ENCODE measurements around the gene OR5H14.
"Not testable (repeated sequence)": the region's sequence is repeated elsewhere in the genome, so short reads cannot be mapped to it uniquely, and the experiment has no call there.

OR5H14 gene
- 0 reads per million in 3 experiments for total RNA-seq

DNA sequence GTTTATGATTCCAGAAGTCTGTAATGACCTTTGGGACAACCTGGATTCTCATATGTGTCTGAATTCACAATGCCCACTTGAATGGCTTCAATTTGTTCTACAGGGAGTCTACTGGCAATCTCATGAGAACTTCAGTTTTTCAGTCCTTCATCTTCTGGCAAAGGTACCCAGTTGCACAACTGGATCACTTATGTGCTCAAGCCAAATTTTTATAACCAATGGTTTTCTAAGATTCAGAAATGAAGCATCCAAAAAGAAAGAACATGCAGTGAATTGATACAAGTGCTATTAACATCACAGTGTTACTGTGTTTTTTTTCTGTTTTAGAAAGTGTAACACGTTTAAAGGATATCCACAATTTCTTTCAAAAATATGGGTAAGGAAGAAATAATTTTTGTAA, at the start of gene OR5H14:
TSS of gene OR5H14 (plus strand) at position 301 of the 400 bp plus-strand sequence. CDS start 1,907 bp downstream, outside the sequence.
- DNase-seq = no peak

DNA sequence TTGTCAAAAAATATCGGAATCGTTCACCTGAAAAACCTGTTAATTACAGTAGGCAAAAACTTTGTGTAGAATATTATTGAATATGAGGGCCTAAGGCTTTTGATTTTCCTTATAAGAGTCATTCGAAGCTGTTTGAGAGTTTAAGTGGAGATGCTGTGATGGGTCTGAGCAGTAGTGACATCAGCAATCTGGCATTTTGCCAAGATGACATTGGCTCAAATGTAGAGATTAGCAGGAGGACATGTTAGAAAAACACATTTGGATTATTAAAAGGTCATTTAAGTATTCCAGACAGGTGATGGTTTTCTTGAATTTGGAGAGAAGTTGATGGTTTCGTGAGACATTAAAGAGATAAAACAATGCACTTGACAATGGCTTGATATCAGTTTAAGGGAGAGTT, 47.4 kb upstream of the OR5H14 start:
- no peak for DNase-seq

DNA sequence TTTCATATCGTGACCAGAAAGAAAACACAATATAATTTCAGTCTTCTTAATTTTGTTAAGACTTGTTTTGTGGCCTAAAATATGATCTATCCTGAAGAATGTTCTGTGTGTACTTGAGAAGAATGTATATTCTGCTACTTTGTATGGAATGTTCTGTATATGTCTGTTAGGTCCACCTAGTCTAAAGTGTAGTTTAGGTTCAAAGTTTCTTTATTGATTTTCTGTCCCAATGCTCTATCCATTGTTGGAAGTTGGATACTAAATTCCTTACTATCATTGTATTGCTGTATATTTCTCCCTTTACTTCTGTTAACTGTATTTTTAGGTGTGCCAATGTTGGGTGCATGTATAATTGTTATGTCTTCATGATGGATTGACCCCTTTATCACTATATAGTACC, 39.1 kb upstream of the OR5H14 start:
- no peak for DNase-seq

- no peak for DNase-seq
Measured at GRCh38 chr3:98109807-98110549, 37.3 kb upstream of the OR5H14 start.

GRCh38 chr3:98110550-98110908, 36.8 kb upstream of the OR5H14 start:
- no peak for DNase-seq

DNA sequence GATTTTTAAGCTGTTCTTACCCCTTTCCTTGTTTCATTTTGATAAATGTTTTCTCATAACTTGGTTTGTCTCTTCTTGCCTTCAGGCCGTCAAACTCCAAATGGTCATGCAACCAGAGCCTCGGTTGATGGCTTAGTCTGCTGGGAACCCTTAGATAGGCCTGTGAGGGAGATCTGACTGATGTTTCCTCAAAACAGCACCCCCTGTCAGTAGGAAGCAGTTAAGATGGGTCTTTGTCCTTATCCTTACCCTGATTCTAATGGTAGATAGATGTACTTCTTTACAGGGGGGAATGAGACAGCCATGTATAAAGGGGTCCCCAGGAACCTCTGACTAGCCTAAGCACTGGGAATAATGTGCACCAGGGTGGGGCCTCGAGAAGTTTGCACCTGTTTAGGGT, 33.0 kb upstream of the OR5H14 start:
- DNase-seq = no peak

GRCh38 chr3:98115717-98116116, 31.6 kb upstream of the OR5H14 start:
- DNase-seq = no peak

DNA sequence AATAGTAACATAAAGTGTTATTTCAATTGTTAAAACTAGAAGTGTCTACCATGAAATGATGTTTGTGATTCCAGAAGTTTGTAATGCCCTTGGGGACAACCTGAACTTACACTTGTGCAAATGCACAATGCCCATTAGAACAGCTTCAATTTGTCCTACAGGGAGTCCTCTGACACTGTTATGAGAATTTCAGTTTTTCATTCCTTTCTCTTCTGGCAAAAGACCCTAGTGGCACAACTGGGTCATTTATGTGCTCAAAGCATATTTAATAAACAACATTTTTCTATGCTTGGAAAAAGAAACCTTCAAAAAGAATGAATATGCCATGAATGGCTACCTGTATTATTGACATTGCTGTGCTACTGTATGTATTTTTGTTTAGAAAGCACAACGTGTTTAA, 16.9 kb upstream of the OR5H14 start, which contains the start of gene OR5H1:
TSS of gene OR5H1 (plus strand) at position 301 of the 400 bp plus-strand sequence. CDS start 1,977 bp downstream, outside the sequence.
- no peak for DNase-seq

GRCh38 chr3:98136631-98137030, 10.6 kb upstream of the OR5H14 start:
- no peak for DNase-seq

DNA sequence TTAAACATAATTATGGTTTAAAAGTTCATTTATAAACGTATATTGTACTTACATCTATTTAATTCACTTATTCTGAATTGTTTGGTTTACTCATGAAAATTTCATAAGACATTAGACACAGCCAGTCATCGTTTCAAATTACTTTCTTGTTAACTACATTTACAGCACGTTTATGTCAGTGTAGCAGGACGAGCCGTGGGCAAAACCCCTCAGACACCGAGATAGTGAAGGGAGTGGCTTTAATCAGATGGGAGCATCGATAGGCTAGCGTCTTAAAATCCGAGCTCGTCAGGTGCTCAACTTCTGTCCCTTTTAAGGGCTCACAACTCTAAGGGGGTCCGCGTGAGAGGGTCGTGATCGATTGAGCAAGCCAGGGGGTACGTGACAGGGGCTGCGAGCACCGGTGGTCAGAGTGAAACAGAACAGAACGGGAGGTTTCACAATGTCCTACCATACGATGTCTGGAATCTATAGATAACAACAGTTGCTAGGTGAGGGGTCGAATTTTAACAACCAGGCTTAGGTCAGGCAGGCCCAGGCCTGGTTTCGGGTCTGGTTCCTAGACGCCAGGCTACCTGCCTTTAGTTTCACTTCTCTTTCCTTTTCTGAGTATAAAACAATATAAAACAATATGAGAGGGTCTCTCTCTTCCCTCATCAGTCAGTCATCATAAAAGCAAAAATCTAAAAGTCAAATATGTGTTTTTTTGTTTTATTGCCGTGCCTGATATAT, 9.3 kb upstream of the OR5H14 start:
- DNase-seq = not testable (repeated sequence)

DNA sequence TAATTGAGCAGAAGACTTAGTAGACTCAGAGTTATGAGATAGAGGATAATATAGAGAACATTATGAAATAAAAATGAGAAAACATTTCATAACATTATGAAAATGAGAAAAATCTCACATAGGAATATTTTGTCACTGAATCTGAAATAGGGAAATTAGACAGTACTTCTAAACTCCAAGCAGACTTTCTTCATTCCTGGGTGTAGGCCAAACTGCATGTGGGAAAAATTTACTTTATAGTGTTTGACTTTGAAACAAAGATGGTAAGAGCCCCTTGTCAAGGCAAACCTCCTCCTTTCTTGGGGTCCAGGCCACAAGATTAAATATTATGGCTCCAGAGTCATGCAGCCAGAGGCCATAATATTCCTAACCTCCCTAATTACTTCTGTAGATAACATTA, 6.7 kb upstream of the OR5H14 start:
- no peak for DNase-seq

DNA sequence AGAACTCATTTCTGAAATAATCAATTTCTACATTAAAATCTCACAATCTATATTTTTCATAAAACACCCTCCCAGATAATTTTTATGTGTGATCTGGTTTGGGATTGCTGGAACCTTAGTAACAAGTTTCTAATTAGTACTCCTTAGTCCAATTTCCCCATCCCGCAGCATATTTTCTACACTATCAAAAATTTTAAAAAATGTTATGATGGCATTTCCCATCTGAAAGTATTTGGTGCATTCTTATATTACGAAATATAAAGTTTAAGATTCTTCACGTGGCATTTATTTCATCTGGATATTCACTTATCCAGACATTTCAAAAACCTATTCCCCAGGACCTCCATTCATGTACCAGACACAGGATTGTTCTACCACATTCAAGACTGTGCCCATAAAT, 1.5 kb downstream of the OR5H14 start:
- no peak for DNase-seq

- DNase-seq = not testable (repeated sequence)
Measured at GRCh38 chr3:98149456-98149855, 2.2 kb downstream of the OR5H14 start.

DNA sequence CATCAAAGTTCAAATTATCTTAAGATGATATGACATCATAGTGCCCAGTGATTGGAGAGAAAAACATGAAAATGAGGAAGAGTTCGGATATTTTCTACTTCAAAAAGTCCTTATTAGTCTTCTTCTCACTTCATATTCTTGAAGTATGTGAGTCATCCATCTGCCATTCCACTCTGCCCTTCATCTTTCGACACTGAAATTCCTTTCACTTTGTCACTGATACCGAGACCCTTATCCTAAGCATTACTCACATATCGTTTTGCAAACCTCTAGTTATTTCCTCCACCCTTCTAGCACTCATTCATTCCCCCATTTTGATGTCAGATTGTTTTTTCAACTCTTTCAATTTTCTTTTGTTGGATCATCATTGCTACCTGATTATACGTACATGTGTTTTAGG, 4.0 kb downstream of the OR5H14 start:
- no peak for DNase-seq

DNA sequence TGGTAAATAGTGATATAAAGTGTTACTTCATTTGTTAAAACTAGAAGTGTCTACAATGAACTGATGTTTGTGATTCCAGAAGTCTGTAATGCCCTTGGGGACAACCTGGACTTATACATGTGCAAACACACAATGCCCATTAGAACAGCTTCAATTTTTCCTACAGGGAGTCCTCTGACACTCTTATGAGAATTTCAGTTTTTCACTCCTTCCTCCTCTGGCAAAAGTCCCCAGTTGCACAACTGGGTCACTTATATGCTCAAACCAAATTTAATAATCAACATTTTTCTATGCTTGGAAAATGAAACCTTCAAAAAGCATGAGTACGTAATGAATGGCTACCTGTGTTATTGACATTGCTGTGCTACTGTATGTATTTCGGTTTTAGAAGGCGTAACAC, 19.1 kb downstream of the OR5H14 start, which contains the start of gene OR5H15:
TSS of gene OR5H15 (plus strand) at position 301 of the 400 bp plus-strand sequence. CDS start 2,004 bp downstream, outside the sequence.
- no peak for DNase-seq

DNA sequence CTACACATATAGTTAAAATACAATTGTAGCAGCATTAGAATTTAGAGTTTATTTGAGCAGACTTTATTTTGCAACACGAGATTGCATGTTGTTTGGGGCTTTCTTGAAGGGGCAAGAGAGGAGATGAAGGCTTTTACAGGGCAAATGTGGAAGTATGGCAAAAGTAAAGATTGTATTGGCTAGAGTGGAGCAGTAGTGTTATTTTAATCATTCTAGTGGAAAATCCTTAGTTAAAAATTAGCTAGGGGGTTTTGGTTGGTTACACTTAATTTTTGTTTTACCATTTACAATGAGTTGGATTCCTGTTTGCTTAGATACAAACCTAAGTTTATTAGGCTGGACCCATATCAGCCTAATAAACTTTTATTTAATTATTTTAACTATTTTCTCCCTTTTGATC, 23.8 kb downstream of the OR5H14 start:
- DNase-seq = no peak

DNA sequence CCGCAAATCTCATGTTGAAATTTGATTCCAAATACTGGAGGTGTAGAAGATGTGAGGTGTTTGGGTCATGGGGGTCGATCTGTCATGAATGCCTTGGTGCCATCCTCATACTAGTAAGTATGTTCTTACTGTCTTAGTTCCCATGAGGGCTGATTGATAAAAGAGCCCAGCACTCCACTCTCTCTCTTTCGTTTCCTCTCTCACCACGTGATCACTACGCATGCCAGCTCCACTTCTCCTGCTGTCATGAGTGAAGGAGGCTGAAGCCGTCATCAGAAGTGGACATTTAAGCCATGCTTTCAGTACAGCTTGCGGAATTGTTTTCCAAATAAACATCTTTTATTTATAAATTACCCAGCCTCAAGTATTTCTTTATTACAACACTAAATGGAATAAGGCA, 25.3 kb downstream of the OR5H14 start:
- DNase-seq = no peak

DNA sequence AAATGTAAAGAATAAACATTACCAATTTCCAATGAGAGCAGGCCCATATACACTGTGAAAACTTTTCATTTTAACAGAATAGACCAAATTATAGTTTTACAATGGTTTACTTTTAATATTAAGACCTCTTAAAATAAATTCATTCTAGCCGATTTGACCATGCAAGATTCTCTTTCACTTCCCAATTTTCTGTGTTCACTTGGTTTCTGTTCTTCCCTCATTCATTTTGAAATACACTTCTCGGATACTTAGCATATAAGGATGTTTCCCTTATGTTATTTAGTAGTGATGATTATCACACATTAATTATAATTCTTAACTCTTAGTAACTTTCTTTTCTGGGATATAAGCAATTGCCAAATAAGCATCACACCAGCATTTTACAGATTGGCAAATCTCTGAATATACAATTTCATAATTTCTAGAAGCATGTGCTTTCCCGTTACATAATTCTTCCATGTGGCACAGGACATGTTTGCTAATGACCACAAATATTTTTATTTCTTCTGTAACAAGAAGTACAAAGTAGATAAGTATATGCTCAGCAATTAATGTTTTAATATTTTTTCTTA, 33.1 kb downstream of the OR5H14 start:
- DNase-seq = no peak

- DNase-seq = no peak
Measured at GRCh38 chr3:98182196-98182595, 34.9 kb downstream of the OR5H14 start.

GRCh38 chr3:98185180-98185579, 37.9 kb downstream of the OR5H14 start:
- no peak for DNase-seq

GRCh38 chr3:98188545-98188944, 41.3 kb downstream of the OR5H14 start:
- peak; percentile 3 for DNase-seq

DNA sequence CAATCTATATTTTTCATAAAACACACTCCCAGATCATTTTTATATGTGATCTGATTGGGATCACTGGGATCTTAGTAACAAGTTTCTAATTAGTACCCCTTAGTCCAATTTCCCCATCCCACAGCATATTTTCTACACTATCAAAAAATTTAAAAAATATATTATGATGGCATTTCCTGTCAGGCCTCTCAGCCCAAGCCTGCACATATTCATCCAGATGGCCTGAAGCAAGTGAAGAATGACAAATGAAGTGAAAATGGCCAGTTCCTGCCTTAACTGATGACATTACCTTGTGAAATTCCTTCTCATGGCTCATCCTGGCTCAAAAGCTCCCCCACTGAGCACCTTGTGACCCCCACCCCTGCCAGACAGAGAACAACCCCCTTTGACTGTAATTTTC, 43.6 kb downstream of the OR5H14 start:
- not testable (repeated sequence) for DNase-seq

DNA sequence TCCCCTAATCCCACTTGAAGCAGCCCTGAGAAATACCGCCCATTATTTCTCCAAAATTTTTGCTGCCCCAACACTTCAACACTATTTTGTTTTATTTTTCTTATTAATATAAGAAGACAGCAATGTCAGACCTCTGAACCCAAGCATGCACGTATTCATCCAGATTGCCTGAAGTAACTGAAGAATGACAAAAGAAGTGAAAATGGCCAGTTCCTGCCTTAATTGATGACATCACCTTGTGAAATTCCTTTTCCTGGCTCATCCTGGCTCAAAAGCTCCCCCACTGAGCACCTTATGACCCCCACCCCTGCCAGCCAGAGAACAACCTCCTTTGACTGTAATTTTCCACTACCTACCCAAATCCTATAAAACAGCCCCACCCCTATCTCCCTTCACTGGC, 49.0 kb downstream of the OR5H14 start:
- DNase-seq = not testable (repeated sequence)

DNA sequence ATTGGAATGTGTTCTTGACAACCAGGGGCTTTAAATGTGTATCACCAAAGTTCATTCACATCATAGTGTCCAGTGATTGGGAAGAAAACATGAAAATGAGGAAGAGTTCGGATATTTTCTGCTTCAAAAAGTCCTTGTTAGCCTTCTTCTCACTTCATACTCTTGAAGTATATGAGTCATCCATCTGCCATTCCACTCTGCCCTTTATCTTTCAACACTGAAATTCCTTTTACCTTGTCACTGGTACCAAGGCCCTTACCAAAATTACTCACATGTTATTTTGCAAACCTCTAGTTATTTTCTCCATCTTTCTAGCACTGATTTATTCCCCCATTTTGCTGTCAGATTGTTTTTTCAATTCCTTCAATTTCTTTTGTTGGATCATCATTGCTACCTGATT, 51.7 kb downstream of the OR5H14 start:
- DNase-seq = no peak

Data from central memory CD4-positive, alpha-beta T cell (primary cell).